HG03045 (cell line): ENCODE measurements around the gene DYNLL2.
A peak's percentile ranks its signal among the peaks of the same experiment; 100 is the strongest.
"Not testable (repeated sequence)": the region's sequence is repeated elsewhere in the genome, so short reads cannot be mapped to it uniquely, and the experiment has no call there.

Experiments
- ATAC-seq: cut with Tn5 transposase; IDR thresholded peaks from one replicate; pipeline ENCODE4 v1.9.1; 2021; ENCODE audit warnings: mild to moderate bottlenecking, moderate library complexity; ENCODE audit not compliant: unreplicated experiment

Gene DYNLL2

DNA sequence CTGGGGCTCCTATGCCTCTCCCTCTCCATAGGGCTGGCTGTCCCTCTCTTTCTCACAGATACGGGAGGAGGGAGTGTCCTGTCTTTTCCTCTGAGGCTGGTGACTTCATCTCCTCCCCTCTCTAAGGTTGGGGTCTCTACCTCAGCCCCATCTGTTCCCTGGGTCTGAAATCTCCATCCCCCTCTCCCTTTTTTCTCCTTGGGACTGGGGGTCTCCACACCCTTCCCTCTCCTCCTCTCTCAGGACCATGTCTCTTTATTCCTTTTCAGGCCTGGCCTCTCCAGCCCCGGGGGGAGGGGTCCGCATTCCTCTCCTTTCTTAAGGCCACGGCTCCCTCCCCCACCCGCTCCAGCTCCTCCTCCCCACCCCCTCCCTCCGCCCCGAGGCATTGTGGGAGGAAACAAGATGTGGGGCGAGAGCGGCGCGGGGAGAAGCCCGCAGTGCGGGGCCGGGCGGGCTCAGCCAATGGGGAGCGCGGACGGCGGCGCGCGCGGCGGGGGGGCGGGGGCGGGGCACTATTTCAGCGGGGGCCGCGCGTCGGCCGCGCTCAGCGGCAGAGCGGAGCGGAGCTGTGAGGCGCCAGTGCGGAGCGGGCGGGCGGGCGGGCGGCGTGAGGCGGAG, at the start of gene DYNLL2:
TSS of gene DYNLL2 (plus strand) at position 550 of the 621 bp plus-strand sequence. CDS start 3,672 bp downstream, outside the sequence.
- ATAC-seq: peak; percentile 78

- ATAC-seq: no peak
Measured at GRCh38 chr17:58039975-58040374, 43.2 kb upstream of the DYNLL2 start.

GRCh38 chr17:58040386-58040785, 42.8 kb upstream of the DYNLL2 start:
- no peak for ATAC-seq

DNA sequence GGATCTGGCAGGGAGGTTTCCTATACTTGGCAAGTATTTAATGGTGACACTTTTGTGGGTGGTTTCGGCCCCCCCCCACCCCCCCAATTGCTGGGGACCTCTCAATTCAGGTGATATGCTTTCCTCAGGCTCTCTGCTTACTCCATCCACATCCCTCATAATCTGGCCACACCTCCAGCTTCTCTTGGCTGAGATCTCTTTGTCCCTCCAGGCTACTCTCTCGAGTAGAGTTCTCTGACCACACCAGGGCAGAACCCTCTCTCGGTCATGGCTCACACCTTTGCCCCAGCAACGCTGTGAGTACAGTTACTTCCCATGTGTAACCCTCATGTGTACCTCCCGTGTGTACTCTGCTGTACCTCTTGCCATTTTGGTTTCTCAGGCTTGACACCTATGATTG, 42.1 kb upstream of the DYNLL2 start:
- no peak for ATAC-seq

GRCh38 chr17:58043221-58044181, 39.7 kb upstream of the DYNLL2 start:
- no peak for ATAC-seq

- ATAC-seq: not testable (repeated sequence)
Measured at GRCh38 chr17:58044256-58044655, 39.0 kb upstream of the DYNLL2 start.

DNA sequence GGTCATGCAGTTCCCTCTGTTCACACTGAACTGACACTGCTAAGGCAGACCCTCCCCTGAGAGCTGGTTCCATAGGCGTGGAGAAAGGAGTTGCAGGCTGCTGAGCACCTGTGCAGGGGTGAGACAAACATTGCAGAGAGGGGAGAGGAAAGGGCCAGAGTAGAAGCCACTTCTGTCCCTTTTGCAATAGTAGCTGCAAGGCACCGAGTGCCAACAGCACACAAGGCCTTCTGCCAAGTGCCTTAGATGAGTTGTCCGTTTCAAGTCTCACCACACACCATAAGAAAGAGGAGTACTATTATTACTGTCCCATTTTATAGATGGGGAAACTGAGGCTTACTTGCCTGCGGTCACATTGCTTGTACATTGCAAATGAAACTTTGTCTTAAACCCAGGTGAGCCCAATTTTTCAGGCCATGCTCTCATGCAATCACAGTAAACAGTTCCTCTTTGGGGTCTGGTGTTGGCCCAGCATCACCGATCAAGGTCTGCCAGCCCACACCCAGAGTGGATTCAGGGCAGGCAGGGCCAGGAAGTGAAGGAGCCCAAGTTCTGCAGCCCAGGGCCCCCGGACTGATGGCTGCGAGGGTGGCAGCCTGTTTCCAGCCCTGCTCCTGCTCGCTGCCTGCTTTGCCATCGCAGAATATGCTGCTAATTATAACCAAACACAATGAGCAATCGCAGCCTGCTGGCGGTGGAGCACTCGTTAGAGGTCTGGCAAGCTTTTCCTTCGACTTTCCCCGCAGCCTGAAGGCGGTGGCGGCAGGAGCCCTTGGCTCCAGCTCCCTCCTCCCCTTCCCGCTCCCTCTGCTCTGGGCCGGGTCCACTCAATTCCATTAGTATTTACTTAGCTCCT, 36.8 kb upstream of the DYNLL2 start:
- ATAC-seq: no peak

- no peak for ATAC-seq
Measured at GRCh38 chr17:58047376-58048150, 35.7 kb upstream of the DYNLL2 start.

DNA sequence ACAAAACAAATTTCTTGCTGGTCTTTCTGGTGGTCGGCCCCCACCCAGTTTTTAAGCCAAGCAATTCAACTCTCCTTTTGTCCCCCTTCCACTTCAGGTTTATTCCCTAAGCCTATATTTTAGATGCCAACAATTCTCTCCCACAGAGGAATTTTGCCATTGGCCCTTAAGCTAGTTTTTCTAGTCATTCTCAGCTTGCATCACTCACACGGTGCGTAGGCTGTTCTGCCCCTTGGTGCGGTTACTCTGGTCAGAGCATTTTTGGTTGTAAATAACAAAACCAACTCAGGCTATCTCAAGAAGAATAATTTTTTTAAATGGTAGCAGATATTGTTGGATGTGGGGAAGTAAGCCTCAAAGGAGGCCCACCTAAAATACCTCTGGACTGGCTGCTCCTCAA, 33.7 kb upstream of the DYNLL2 start:
- ATAC-seq: no peak

GRCh38 chr17:58050966-58051365, 32.3 kb upstream of the DYNLL2 start:
- no peak for ATAC-seq

GRCh38 chr17:58051468-58051867, 31.8 kb upstream of the DYNLL2 start:
- no peak for ATAC-seq

GRCh38 chr17:58052407-58052806, 30.8 kb upstream of the DYNLL2 start:
- ATAC-seq: no peak

GRCh38 chr17:58052945-58053715, 30.1 kb upstream of the DYNLL2 start:
- ATAC-seq: no peak

- ATAC-seq: no peak
Measured at GRCh38 chr17:58054641-58055040, 28.6 kb upstream of the DYNLL2 start.

DNA sequence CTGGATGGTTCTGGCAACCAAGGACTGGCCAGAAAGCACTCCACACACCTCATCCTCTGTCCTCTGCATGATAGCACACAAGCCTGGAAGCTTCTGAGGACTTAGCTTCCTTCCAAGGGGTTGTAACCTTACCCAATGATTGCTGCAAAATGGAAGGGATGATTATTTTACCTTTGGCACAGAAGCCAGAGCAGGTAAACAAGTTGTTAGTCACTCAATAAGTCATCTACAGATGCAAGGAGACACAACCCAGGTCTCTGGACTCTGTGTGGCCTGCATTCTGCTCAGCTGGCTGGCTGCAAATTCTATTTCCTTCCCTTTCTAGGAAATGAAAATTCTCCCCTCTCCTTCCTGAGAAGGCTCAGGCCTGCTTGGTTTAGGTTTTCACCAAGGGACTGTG, 26.7 kb upstream of the DYNLL2 start:
- no peak for ATAC-seq

- ATAC-seq: no peak
Measured at GRCh38 chr17:58059141-58059540, 24.1 kb upstream of the DYNLL2 start.

DNA sequence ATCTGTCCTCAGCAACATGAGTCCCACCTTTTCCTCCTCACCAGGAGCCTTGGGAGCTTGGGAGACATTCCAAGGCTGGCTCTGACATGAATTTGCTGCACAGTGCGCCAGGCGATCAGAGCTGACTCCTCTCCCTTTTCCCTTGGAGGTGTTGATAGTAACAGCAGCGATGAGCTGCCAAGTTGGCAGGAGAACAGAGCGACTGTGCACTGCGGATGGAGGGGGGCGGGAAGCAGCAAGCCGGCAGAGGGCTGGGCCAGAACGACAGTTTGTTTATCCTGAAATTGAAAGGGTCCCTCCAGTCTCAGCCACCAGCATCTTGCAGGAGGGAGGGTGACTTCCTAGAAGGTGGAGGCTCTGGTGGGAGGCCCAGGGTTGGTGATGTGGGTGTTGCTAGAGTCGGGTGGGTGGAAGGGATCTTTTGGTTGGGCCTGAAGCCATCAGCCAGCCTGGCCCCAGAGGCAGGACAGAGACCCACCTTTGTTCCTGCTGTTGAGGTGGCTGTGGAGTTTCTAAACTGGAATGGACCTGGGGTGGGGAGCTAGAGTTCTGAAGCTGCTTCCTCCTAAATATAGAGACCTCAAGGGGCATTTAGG, 22.5 kb upstream of the DYNLL2 start:
- ATAC-seq: no peak

DNA sequence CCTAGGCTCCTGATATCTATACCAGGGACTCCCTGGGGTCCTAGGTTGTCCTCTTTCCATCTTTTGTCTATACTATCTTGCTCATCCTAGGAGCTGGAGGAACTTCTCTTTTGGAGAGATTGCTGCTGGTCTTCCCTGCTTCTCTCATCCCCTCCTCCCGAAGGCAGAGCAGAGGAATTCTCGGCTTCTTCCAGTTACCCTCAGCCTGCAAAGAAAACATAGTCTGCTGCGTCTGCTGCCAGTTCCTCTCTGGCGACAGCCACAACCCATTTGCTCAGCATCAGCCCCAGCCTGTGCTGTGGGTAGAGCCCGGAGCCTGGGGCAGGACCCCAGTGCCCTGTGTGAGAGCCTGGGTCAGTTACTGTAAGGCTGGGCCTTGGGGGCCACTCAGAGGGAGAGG, 21.5 kb upstream of the DYNLL2 start:
- ATAC-seq: no peak

- ATAC-seq: no peak
Measured at GRCh38 chr17:58065238-58065637, 18.0 kb upstream of the DYNLL2 start.
